Spleen (tissue), 7 donors: Measurements from ENCODE around the gene LRIG1.

ENCODE experiments used
- CTCF ChIP-seq, 11 experiments: fragments of 200-600 bp in 7 of 11; fragments of 450-650 bp in 4 of 11; sonication (generic) in 4 of 11; IDR thresholded peaks in 8 of 11; conservative IDR thresholded peaks in 3 of 11; 1 replicate in 7 of 11; 2 replicates in 4 of 11; pipeline versions ENCODE4 v1.4.0 to v1.8.0; 2016 to 2021; ENCODE audit warnings: antibody characterized with exemption in 11 of 11, inconsistent platforms in 4 of 11, mild to moderate bottlenecking in 1 of 11
- POLR2A ChIP-seq, 3 donors: fragments of 450-650 bp; IDR thresholded peaks; one replicate each; pipeline ENCODE4 v1.5.1; 2017; ENCODE audit warnings: antibody characterized with exemption in 3 of 3, mild to moderate bottlenecking in 1 of 3
- donor health status: DM: no; HTN: no; CAD: no; lungs with moderate emphysema.
- donor health status: DM: no; HTN: no; CAD: no.
- donor health status: DM: no; HTN: no; CAD: no.

GRCh38 chr3:66444146-66444644 lies 56.6 kb downstream of the LRIG1 start:
- no peak for TF ChIP-seq CTCF (IDR thresholded peaks at IDR 0.05 in 8 of 11, conservative IDR thresholded peaks at IDR 0.05 in 3 of 11)
- TF ChIP-seq POLR2A (IDR thresholded peaks at IDR 0.05): no peak
